GM19467 (cell line): ENCODE data around the gene CD33.

Source experiments
- ATAC-seq: cut with Tn5 transposase; IDR thresholded peaks from one replicate; pipeline ENCODE4 v1.9.1; 2021; ENCODE audit warnings: mild to moderate bottlenecking, moderate library complexity; ENCODE audit not compliant: unreplicated experiment

Gene CD33

DNA sequence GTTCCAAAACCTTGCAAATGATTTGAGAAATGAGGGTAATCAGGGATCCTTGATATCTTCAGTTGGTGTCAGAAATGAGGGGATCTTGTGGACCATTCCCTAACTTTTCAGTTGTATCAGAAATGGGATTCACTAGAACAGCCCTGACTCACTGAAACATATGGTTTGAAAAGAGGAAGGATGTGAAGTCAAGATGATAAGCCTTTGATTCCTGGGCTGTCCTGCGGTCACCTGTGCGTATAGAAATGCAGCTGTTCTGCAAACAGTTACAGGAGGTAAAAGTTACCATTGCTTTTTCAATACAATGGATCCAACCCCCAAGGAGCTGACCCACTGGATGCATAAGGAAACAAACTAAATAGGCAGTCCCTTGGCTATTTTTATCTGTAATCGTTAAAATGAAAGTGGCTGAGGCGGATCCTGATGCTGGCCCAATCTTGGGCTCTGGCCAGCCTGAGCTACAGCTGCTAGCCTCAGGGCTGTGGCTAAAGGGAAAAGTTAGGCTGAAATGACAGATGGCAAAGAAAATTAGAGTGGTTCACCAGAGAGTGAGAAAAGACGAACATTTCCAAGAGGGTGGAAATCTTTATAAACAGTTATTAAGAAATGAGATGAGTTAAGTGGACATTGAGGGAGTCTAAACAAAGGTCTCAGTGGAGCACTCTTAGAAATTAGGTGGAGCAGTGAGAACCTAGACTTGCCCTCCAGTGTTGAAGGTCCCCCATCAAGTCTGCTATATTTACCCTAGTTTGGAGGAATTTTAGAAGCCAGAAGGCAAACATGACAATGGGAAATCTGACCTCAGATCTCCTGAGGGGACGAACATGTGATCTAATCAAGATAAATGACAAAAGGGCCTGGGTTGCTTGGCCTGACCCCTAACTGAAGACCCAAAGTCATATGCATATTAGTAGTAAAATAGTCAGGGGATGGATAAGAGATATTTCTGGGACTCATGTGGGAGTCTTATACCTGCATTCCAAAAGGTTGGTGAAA lies 33.6 kb downstream of the CD33 start:
- no peak for ATAC-seq

DNA sequence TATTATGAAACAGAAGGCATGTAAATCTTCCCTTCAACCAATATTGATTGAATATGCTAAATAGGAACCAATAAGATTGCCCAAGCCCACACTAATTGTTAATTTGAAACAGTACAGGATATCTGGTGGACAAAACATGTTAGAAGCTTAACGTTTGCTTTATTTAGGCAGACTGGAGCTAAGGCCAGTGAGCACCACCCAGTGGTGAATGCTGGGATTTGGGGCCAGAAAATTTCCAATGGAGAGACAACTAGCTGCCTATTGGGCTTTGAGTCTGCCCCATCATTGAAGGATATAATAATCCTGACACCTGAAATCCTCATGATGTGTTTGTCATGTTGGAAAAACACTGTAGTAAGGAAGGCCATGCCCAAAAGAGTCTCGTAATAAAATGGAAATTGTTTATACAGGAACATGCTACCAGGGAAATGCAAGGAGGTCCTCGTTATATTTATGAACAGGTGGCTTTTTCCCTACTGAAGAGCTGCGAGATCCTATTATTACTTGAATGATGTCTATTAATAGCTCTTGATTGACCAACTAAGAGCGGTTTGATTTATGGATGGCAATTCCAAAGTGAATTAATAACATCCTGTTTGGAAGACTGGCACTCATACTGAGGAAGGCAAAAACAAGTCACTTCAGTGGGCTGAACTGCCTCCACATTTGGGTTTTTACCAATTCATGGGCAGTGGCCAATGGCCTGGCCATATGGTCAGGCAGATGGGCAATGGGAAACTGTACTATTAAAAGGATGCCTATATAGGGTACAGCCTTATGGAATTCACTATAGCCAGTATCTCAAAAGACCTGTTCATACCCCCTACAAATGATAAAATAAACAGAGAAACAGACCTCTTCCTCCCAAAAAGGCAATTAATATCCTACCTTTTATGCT lies 34.7 kb downstream of the CD33 start:
- ATAC-seq: no peak

DNA sequence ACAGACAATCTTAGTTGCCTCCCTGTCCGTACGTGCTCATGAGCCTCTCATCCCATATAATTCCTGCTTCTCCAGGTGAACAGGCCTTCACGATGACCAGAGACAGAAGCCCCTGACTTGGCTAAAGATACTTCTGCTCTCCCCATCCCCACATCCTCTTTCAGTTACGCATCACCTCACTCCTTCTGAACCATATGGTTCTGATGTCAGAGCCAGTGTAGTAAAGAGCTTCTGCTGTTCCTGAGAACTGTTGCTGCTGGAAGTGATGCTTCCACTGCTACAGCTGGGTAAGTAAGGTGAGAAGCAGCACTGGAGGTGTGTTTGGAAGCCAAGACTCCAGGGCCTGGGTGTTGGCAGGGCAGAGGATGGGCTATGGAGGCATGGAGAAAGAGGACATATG lies 38.9 kb downstream of the CD33 start:
- no peak for ATAC-seq

DNA sequence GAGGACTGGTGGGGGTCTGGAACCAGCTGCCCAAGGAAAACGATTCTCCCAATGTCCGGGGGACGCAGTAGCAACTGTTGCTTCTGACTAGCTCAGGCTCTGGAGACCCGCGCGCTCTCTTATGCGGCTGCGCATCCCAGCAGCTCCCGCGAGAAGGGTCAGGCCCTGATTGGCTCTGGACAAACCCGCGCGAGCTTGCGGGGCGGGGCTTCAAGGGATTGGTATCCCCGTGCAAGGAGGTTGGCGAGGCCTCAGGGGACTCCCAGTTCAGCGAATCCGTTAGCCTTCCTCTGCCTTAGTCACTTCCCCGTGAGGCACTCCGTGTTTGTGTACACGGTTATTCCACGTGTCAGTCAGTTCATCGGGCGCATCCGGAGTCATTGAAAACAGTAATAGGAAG lies 46.2 kb downstream of the CD33 start:
- no peak for ATAC-seq

DNA sequence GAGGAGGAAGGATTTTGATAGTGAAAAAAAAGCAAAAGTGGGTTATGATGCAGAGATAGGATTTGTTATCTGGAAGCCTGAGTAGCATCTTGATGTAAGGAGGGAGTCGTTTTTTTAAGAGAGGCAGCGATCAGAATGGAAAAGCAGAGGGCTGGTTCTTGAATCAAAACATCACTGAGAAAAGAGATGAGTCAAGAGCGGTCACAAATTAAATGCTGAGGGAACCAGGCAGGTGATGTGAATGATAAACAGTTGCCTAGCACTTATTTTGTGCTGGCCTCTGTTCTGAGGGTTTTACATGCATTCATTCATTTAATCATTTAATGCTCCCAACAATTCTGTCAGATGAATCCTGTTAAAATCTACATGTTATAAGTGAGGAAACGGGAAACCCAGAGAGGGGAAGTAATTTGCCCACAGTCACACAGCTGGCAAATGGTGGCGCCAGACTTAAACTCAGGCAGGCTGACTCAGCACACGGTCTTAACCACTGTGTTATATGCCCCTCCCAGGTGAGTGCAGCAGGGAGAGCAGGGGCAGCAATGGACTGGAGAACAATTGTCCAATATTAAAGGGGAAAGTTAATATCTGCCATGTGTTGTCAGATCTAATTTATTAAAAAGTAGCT lies 47.4 kb downstream of the CD33 start:
- ATAC-seq: no peak

DNA sequence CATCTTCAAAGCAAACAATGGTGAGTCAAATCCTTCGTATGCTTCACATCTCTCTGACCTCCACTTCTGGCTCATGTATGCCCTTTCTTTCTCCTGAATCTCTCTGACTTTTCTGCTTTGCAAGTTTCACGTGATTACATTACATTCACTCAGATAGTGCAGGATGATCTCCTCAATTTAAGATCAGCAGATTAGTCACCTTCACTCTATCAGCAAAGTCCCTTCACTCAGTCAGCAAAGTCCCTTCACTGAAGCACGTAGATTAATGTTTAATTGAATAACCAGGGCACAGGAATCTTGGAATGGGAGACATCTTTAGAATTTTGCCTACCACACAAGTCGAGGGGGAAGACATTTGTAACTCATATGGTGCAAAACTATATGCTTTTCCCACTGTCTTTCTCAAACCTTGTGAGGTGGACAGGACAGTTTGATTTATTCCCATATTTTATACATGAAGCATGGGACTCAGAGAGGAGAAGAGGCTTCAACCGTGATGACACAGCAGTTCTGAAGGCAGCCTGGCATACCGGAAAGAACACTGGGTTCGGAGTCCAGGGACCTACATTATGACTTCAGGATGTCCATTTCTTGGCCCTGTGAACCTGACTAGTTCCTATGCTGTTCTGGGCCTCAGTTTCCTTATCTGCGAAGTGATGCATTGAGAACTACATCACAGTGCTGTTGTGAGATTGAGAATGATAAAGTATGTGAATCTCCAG lies 49.3 kb downstream of the CD33 start:
- ATAC-seq: no peak

DNA sequence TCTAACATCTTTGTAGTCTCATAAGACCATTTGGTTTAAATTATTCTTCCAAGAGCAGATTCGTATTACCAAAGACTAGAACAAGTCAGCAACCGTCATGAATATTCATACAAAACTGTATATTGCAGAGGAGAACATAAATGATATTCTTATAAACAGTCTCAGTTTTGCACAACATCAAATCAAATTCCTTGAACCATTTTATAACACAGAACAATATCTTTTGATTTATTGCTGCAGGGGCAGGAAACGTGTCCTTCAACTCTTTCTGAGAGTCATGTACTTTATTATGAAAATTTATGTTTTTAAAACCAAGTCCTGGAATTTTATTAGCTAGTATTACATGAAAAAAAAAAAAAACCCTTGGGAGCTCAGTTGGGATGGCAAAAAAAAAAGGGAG lies 52.2 kb downstream of the CD33 start:
- no peak for ATAC-seq

DNA sequence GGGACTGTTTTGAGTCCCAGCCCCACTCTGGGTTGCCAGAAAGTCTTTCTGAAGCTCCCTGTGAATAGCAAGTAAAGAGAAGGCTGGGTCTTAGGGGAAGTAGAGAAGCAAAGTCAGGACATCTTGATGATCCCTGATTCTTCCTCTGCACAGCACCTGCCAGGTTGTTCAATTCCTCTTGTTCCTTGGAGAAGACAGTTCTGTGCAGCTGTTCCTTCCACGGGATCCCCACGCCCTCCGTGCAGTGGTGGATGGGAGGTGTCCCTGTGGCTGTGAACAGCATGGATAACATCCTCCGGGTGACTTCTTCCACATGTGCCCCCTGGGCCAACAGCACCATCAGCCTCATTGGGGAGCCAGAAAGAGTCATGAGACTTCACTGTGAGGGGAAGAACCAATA lies 57.5 kb downstream of the CD33 start:
- ATAC-seq: no peak

DNA sequence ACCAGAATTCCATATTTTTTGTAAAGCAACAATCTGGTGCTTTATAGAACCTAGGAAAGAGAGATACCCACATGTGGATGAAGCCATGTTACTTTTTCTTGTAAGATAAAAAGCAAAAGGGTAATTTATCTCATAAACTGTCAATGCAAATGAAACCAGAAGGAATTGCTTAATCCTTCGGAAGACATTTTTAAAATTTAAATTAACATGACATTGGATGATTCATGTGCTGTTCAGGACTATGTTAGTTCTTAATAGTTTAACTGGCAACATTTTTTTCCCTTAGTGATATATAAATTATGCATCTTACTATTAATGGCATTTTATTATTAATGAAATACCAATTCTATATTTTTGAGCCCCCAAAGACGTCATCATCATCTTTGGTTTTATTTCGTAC lies 60.8 kb downstream of the CD33 start:
- no peak for ATAC-seq
